NCI-H2081 (cell line): Measurements from ENCODE around the gene CARD14.

Experiments
- DNase-seq, 2 experiments: peaks; one replicate each; lab custom pipeline; 2025; lab: John Stamatoyannopoulos, UW

Gene CARD14

DNA sequence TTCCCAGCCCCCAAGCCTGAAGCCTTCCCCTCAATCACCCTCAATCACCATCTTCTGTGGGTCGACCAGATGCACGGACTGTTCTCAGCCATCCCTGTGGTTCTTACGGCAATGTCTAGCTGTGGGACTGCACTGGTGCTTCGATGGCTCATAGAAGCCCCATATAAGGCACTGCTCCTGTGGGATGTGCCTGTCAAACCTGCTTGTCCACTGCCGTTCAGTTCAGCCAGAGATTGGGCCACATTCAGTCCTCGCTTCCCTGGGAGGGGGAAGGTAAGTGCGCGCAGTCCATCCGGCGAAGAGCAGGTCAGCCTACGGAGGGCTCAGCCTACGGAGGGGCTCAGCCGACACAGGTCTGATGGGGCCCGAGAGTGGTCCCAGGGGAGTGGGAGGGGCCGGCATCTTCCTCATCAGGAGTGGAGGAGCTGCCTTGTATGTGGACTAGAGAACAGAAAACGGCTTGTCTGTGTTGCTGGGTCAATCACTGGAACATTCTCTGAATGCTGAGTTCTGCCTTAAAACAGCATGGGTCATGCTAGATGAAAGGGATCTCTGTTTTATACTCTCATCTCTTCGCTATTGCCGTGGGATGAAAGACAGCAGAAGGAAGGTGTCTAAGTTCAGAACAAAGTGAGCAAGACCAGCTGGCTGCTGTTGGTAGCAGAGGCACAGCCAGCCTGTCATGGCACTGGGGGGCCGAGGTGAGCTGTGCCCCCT, at the start of gene CARD14:
TSS of gene CARD14 (plus strand) at position 247 of the 717 bp plus-strand sequence. CDS start 11,409 bp downstream, outside the sequence.
- DNase-seq: no peak

DNA sequence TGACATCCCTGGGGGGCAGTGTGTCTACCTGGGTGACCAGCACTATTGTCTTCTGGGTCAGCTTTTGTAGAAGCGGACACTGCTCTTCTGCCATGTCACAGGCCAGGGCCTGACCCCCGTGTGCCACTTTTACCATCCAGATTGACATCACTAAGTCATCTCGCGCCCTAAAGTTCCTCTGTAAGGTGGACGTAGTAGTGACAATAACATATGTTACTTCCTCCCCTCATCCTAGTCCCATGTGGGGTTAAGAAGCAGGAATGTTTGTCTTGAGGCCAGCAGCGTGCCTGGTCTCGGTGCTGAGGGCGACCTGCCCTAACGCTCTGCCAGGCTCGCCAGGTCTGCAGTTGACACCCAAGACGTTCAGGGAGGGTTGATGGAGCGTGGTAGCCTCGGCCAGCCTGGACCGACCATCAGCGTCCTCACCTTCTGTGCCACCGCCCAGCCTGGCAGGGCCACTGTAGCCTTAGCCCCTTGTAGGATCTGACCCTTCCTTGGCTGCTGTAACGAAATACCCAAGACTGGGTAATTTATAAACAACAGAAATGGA, 47.7 kb upstream of the CARD14 start:
- DNase-seq: no peak

DNA sequence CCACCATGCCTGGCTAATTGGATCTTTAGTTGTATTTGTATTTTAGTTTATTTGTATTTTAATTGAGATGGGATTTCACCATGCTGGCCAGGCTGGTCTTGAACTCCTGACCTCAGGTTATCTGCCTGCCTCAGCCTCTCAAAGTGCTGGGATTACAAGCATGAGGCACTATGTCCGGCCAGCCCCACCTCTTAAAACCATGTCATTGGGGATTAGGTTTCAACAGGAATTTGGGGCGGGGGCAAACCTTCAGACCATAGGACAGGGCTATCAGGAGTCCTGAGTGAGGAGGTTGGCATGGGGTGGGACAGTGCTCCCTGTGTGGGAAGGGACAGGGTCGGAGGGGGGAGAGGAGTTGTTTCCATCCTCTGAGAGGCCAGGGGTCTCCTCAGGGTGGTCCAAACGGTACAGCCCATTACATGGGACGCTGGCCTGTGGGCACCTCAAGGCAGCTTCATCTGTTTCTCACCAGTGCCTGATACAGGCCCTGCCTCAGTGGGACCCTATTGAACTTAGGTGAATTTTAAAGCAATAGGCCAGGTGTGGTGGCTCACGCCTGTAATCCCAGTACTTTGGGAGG, 46.8 kb upstream of the CARD14 start:
- DNase-seq: no peak

DNA sequence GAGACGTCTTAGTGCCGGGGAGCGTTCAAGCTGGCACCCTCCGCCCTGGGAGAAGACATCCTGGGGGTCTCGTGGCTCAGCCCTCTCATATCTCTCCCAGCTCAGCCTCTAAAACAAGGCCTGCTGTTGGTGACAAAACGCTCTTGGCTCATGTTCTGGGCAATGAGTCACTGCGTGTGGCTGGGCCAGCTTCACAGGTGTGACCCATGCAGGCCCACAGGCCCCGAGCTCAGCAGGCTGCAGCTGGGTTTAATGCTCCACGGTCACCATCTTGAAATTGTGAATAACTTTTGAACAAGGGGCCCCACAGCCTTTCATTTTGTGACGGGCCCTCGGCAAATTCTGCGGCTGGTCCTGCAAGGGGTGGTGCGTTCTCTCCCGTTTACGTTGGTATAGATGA, 46.0 kb upstream of the CARD14 start:
- no peak for DNase-seq

DNA sequence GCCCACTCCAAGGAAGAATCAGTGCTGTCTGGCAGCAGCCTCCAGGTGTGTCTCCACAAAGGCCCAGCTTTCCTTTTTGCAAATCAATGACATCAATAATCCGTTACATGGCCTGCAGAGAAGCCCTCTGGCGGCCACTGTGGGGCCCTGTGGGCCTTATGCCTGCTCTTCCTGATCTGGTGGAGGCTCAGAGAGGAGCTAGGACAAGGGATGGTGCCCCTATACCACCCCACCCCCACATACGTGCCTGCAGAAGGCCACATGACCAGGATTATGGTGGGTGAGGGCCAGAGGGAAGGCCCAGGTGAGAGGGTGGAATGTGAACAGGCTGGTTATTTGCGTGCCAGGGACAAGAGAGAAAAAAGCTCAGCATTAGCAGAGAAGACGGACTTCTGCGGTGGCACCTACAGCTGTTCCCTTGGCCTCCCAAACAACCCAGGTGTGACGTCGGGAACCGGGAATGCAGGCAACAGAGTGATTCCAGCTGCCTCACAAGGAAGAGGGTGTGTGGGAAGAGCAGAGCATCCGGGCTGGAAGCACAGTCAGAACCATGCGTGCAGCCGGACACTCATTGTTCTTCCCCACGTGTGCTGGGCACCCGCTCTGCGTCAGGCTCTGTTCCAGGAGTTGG, 45.4 kb upstream of the CARD14 start:
- DNase-seq: no peak

DNA sequence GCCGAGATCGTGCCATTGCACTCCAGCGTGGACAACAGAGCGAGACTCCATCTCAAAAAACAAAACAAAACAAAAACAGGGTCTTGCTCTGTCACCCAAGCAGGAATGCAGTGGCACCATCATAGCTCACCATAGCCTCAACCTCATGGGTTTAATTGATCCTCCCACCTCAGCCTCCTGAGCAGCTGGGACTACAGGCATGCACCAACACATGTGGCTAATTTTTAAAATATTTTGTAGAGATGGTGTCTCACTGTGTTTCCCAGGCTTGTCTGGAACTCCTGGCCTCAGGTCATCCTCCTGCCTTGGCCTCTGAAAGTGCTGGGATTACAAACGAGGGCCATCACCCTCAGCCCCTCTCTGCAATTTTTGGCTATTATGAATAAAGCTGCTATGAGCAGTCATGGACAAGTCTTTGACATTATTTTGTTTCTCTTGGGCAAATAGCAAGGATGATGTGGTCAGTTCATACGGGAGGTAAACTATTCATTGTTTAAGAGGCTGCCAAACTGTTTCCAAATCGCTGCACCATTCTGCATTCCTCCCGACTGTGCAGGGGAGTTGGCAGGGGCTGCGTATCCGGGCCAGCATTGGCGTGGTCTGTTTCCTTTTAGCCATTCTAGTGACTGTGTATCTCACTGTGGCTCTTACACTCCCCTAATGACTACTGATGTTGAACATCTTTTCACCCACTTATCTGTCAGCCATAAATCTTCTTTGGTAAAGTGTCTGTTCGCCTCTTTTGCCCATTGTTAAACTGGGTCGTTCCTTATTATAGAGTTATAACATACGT, 44.0 kb upstream of the CARD14 start:
- no peak for DNase-seq

DNA sequence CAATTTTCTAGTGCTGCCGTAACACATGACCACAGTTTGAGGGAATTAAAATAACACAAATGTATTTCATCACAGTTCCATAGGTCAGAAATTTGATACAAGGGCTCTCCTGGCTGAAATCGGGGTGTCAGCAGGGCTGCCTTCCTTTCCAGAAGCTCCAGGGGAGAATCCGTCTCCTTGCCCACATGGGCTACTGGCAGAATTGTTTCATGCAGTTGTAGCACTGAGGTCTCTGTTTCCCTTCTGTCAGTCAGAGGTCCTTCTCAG, 43.4 kb upstream of the CARD14 start:
- no peak for DNase-seq

DNA sequence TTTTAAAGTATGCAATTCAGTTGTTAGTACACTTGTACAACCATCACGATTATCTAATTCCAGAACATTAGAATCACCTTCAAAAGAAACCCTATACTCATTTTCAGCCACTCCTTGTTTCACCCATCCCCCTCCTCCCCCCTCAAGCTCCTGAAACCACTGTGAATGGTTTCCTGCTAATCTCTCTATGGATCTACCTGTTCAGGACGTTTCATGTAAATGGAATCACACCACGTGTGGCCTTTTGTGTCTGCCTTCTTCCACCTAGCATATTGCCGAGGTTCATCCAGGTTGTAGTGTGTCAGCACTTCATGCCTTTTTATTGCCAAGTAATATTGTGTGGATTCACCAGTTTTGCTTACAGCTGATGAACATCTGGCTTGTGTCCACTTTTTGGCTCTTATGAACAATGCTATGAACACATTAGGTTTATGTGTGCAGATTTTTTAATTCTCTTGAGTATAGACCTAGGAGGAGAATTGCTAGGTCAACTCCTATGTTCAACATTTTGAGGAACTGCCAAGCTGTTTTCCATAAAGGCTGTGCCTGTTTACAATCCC, 40.7 kb upstream of the CARD14 start:
- no peak for DNase-seq

DNA sequence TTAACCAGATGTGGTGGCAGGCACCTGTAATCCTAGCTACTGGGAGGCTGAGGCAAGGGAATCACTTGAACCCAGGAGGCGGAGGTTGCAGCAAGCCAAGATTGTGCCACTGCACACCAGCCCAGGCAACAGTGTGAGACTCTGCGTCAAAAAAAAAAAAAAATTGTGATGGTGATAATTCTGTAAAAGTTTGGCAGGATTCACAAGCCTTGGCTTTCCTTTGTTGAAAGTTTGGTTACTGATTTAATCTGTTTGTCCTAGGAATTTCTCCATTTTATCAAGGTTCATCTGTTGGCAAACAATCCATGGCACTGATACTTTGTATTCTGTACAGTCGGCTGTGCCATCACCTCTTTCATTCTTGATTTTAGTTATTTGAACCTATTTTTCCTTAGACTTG, 38.8 kb upstream of the CARD14 start:
- no peak for DNase-seq

DNA sequence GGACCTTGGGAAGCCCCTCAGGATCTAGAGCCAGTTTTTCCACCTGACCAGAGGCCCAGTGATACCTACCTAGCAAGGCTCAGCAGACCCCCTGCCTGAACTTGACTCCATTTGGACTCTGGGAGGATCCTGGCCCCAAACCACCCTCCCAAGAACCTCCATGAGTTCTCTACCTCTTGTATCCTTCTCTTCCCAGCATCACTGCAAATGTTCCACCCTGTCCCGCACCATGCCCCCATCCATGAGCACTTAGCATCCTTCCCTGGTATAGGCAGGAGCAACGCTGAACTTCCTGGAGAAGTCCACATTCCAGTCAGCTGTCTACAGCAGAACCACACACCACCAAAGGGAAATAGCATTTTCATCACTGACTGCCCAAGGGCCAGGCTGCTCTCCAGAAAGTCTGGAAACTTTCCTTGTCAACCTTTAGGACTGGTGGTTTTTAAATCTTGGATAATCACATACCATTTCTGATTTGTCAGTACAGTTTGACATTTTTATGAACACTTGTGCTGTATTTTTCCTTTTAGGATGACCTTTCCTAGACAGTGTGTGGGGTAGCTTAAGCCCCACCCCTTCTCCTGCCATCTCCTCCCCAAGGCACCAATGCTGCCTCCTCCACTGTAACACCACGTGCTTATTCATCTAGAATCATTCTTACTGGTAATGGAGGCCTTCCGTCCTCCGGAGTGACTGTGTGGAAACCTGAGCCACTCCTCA, 36.8 kb upstream of the CARD14 start:
- no peak for DNase-seq

DNA sequence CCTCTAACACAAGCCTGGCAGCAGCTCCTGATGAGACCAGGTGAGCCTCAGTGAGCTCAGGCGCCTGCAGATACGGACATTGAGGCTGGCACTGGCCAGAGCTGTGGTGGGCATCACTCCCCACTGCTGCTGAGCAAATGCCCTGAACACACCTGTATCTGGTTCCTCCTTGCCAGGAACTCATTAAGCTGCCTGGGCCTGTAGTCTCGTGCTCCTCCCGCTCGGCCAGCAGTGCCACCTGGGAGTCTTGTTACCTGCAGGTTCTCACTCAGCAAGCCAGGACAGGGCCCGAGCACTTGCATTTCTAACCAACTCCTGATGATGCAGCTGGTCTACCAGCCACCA, 36.2 kb upstream of the CARD14 start:
- no peak for DNase-seq

DNA sequence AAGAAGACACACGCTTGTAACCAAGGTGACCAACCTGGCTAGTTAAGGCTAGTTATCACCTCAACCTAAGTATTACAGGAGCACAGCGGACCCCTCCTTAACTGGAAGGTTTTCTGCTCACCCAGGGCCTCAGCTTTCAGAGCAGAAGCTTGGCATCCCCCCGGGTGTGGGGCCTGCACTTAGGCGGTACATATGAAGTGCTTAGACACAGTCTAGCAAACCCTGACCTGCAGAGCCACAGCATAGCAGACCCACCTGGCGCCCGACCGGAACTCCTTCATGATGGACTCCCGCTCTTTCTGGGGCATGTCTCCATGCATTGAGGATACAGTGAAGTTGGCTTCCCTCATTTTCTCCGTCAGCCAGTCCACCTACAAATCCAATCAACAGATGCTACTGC, 32.7 kb upstream of the CARD14 start:
- no peak for DNase-seq

DNA sequence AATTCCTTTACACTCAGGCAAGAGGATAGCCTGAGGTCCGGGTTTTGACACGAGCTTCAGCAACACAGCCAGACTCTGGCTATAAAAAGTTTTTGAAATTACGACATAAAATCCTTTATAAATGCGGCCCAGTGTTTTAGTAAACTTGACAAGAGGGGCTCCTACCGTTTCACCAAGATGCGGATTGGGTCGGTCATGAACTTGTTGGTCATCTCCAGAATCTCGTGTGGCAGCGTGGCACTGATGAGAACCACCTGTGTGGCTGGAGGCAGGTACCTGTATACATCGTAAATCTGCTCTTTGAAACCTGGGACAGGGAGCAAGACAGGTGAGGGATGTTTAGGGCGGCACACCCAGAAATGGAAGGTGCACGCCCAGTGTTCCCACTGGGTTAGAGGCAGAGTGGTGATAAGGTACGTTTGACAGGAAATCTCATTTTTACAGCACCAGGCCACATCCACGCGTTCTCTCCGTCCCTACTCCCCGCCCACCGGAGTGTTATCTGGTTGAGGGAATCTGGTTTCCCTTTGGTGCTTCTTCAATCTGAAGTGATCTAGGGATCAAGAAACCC, 30.9 kb upstream of the CARD14 start:
- DNase-seq: no peak

DNA sequence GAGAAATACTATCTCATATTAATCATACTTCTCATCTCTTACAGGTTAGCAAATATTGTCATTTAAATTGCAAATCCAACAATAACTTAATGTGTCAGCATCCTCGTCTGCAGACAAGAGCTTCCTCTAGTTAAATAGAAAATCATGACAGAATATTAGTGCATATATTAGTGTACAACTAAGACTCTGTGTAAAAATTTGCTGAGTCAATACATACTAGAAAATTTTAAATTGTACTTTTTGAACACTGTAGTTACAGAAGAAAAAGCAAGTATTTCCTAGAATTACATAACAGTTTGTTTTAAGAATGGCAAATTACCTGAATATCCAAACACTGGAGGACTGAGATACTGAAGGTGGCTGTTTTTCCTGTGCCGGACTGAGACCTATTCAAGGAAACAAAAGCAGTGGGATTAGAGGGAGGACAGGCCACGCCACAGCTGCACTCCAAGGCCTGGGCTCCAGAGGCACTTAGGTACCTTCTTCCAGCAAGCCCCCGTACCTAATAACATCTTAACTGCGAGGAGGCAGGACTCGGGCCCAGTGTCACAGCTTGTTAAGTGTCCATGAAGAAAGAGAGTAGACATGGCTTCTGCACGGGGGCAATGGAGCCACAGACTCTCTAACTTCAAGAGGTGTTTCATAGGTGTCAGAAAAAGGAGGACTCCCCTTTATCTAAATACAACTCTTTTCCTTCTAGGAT, 28.2 kb upstream of the CARD14 start:
- DNase-seq: no peak

DNA sequence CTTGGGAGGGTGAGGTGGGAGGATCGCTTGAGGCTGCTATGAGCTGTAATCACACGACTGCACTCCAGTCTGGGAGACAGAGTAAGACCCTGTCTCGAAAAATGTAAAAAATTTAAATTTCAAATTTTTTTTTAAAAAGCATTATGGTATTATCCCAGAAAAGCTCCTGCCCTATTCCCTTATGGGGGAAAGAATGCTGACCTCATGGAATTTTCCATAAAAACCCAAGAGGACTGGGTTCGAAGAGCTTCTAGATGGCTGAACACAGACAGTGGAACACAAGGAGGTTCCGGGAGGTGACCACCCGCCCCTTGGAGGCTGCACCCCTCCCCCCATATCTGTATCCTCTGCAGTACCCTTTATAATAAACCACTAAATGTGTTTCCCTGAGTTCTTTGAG, 26.9 kb upstream of the CARD14 start:
- DNase-seq: no peak

DNA sequence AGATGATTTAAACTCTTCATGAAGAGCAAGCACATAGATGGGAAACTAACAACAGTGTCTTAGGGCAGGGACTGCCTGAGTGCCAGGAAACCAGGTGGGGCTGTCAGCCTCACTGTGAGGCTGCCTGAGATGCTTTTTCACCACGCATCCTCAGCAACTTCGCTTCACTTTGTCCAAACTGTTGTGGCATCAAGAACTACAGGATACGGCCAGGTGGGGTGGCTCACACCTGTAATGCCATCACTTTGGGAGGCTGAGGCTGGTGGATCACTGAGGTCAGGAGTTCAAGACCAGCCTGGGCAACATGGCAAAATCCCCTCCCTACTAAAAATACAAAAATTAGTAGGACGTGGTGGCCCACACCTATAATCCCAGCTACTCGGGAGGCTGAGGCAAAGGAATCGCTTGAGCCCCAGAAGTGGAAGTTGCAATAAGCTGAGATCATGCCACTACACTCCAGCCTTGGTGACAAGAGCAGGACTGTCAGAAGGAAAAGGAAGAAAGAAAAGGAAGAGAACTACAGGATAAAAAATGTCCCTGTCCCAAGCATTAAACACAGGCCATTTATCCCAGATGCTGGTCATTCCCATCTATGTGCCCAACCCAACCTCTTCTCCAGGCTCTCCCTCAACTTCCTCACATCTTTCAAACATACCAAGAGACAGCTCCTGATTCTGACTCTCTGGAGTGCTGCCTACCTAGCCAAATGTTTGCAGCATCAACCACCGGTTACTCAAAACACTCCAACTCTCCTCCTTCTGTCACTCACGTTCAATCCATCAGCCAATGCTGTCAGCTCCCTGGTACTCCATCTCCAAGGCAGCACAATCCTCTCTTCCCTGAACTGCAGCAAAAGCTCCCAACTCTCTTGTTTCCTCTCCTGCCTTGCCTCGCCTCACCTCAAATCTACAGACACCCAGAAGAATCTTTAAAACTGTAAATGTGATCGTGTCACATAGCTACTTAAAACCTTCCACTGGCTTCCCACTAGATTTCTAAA, 24.5 kb upstream of the CARD14 start:
- no peak for DNase-seq

DNA sequence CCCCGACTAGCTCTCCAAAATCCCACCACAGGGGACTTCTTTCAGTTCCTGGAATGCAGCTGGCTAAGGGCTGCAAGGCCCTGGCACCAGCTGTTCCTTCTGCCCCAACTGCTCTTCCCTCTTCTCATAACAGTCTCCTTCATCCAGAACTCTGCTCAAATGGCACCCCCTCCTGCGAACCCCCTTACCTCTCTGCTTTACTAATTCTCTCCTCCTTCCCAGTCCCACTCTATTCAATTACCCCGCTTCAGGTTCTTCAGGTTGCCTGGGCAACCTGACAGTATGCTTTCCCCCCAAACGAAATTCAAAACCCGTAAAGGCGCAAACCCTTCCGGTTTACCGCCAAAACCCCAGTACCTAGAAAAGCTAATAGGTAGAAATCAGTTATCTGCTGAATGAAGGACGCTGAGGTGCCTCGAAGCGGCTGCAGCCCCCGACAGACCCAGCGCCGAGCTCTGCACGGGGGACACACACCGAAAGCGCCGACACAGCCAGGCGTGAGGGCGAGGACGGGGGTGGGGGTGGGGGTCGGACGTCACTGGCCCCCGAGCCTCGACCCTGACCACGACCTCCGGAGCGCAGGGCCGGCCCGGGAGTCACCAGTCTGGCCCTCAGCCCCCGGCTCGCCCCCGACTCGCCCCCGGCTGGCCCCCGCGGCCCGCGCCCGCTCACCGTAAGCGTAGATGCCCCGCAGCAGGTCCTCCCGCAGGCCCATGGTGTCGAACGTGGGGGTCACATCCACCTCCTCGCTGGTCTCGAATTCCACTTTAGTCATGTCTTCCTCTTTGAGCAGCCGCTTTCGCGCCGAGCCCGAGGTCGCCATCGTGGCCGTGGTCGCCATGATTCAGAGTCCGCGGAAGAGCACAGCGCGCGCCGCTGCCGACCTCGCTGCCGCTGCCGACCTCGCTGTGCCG, 23.5 kb upstream of the CARD14 start:
- DNase-seq: peak in 1 of 2 experiments; percentile 45

DNA sequence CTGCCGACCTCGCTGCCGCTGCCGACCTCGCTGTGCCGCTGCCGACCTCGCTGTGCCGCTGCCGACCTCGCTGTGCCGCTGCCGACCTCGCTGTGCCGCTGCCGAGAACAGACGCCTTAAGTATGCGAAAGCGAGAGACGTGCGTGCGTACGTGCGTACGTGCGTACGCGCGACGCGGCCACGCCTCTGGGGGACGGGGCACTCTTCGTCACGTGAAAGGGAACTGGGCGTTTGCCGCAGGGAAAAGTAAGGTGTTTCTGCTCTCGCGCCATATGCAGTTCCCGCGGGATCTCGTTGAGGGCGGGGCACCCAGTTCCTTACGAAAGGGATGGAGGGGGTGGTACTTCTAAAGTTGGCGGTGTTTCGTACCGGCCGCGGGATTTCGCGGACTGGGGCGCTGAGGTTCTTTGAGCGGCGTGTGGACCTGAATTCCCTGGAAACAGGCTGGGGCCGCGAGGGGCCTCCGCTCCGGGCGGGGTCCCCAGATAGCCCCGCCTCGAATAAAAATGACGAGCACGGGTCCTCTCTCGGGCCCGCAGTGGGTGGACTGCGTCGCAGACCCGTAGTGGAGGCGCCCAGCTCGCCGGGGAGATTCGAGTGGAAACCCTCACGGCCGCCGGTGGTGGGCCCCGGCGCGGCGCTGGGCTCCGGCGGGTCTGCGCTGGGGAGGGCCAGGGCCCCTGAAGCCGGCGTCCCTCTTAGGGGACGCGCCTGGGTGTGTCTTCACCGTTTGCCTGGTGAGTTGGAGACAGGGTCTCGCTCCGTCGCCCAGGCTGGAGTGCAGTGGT, 22.6 kb upstream of the CARD14 start, which contains the start of gene EIF4A3:
TSS of gene EIF4A3 (minus strand) at position 94 of the 788 bp plus-strand sequence. CDS start 167 bp downstream, outside the sequence.
- peak; percentile 99 to 100 for DNase-seq
